RPMI7951 (cell line): Measurements from ENCODE around the gene SNCB. TPM values are rescaled to one million over a fixed set of nuclear protein-coding genes. Genes with fewer than 3 reads are reported as not detected.
"Not testable (repeated sequence)": the region's sequence is repeated elsewhere in the genome, so short reads cannot be mapped to it uniquely, and the experiment has no call there.

Source experiments
- DNase-seq: peaks from one replicate; pipeline ENCODE4 v3.0.0-alpha.2; 2012; ENCODE audit warnings: low read depth
- total RNA-seq: library from RNA; depleted of rRNA; stranded (reverse); fragments of >200 nt; shearing (Covaris generic); gene quantifications from 2 replicates; pipeline ENCODE4 v1.2.3, GENCODE V29; 2014

SNCB gene
- total RNA-seq, 1 experiment from 2014 or later, result not detected

DNA sequence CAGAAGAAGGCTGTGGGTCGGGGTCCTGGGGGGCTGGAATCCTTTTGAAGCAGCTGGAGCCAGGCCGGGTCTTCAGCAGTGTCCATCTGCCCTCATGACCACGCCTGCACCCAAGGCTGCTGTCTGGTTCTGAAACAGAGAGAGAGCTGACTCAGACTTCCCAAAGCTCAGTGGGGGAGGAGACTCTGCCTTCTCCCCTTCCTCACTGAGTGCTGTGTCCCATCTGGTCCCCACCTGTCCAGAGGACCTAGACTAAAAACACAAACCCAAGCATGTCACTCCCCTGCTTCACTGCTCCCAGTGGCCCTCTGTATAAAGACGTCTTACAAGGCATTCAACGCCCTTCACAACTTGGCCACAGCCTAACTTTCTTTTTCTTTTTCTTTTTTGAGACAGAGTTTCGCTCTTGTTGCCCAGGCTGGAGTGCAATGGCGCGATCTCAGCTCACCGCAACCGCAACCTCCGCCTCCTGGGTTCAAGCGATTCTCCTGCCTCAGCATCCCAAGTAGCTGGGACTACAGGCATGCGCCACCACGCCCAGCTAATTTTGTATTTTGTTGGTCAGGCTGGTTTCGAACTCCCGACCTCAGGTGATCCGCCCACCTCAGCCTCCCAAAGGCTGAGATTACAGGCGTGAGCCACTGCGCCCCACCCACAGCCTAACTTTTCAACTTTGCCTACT, 30.4 kb downstream of the SNCB start:
- DNase-seq, result peak; percentile 58

- no peak for DNase-seq
Observed at GRCh38 chr5:176597417-176598389, 32.6 kb downstream of the SNCB start.

DNA sequence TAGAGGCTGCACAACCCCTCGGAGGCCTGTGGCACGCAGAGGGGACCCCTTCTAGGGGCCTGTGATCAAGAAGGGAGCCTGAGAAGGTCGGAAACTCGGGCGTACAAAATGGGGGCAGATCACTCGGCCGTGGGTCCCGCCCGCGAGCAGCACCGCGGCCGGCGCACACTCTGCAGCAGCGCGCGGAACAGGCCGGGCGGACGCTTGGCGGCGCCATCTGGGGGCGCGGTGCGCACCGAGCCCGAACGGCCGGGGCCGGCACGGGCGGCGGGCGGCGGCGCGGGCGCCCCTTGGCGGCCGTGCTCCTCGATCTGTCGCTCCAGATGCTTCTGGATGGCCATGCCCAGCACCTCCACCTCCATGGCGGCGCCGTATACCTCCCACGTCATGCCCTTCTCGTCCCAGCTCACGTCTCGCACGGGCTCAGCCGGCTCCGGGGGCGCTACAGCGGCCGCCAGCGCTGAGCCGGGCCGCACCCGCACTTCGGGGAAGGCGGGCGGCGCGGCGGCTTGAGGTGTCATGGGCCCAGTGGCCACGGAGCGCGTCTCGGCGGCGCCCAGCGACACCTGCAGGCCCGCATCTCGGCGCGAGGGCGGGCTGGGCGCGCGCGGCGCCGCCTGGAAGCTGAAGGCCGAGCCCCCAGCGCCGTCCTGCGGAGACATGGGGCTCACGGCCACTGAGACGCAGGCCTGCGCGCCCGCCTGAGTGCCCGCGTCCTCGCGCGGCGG, 33.5 kb downstream of the SNCB start:
- no peak for DNase-seq

DNA sequence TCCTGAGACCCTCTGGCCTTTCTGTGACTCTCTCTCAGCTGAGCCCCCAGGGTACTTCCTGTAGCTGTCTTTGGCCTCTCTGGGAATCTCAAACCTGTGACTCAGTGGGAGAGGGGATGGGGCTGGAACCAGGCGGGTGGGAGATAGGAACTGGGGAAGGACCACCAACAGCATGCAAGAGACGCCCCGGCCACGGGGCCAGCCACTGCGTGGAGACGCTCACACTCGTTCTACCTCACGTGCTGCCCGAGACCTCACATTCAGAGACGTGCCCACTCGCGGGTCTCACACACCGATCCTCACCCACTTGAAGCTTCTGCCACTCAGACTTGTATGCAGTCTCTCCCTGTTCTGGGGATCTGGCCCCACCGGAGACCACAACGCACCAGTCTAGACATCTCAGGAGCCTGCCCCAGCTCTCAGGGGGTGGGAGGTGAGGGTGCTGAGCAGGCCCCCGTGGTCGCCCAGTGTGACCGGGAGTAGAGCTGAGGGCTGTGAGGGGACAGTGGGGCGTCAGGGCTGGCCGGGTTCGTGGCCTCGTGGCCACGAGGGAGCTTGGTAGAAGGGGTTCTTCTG, 34.2 kb downstream of the SNCB start:
- no peak for DNase-seq

- no peak for DNase-seq
Observed at GRCh38 chr5:176595386-176595943, 34.9 kb downstream of the SNCB start.

GRCh38 chr5:176594554-176594953, 35.8 kb downstream of the SNCB start:
- no peak for DNase-seq

DNA sequence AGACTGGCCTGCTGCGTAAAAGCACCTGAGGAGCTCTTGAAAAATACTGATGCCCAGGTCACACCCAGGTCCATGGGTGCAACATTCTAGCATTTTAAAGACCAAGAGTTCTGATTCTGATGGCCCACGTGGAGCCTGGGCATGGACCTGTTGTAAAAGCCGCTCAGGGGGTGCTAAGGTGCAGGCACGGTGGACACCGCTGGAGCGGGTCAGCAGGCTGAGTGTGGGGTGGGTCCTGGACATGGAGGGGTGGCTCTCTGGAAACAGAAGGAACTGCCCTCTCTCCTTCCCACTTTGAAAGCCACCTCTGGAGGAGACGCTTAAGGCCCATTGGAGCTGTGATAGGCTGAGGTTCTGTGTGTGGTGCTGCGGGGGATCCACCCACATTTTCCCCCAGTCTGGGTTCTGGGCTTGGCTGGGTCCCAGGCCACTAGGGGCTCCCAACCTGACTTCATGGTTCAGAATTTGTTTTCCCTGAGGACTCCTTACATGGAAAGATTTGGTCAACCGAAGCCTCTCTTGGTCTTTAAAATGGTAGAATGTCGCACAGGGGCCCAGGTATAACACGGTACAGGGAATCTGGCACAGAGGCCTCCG, 37.0 kb downstream of the SNCB start:
- no peak for DNase-seq

DNA sequence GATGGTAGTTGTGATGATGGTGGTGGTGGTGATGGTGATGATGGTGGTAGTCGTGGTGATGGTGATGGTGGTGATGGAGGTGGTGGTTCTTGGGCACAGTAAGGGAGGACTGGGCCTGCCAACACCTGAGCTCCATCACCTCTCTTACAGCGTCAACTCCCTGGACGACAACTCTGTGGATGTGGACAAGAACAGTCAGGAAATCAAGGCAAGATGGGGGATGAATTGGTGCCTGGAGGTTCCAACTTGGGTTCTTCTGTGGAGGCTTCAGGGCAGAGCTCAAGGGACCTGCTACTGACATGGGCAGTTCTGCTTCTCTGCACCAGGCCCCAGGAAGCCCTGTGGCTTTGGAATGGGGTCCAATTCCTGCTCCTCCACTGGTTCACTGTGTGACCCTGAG, 37.8 kb downstream of the SNCB start:
- no peak for DNase-seq

DNA sequence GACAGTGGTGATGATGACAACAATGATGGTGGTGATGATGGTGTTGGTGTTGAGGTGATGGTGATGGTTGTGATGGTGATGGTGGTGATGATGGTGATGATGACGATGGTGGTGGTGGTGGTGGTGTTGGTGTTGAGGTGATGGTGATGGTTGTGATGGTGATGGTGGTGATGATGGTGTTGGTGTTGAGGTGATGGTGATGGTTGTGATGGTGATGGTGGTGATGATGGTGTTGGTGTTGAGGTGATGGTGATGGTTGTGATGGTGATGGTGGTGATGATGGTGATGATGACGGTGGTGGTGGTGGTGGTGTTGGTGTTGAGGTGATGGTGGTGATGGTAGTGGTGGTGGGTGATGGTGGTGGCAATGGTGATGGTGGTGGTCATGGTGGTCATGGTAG, 38.7 kb downstream of the SNCB start:
- not testable (repeated sequence) for DNase-seq

GRCh38 chr5:176590035-176590717, 40.2 kb downstream of the SNCB start:
- no peak for DNase-seq

- DNase-seq, result no peak
Observed at GRCh38 chr5:176589039-176589769, 41.1 kb downstream of the SNCB start.

DNA sequence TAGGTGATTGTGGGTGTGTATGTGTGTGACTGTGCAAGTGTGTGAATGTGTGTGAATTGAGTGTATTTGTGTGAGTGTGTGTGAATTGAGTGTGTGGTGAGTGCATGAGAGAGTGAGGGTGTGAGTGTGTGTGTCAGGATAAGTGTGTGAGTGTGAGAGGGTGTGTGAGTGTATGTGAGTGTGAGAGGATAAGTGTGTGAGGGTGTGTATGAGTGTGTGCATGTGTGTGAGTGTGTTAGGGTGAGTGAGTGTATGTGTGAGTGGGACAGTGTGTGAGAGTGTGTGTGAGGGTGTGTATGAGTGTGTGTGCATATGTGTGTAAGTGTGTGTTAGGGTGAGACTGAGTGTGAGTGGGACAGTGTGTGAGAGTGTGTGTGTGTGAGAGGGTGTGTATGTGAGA, 42.0 kb downstream of the SNCB start:
- no peak for DNase-seq

GRCh38 chr5:176587398-176587797, 42.9 kb downstream of the SNCB start:
- DNase-seq, result no peak

GRCh38 chr5:176583076-176583475, 47.3 kb downstream of the SNCB start:
- no peak for DNase-seq

- DNase-seq, result no peak
Observed at GRCh38 chr5:176581361-176581760, 49.0 kb downstream of the SNCB start.

DNA sequence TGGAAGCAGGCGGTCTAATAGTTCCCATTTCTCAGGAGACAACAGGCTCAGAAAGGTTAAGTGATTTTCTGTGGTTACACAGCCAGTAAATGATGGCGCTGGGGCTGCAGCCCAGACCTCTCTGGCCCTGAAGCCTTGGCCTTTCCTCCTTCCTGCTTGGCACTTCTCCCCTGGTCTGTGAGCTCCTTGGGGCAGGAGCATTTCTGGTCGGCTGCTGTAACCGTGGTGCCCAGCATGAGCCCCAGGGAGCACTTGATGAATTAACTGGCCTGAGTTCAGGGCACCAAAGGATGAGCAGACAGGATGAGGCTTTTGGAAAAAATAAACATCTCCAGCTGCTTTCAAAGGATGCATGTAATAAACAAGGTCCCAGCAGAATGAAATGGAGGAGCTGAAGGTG, 51.0 kb downstream of the SNCB start:
- DNase-seq, result peak; percentile 43

GRCh38 chr5:176578391-176578808, 51.9 kb downstream of the SNCB start:
- DNase-seq, result no peak

- no peak for DNase-seq
Observed at GRCh38 chr5:176577312-176578176, 52.8 kb downstream of the SNCB start.
